GM12892 (cell line): ENCODE data around the gene MPDU1.

ENCODE experiments used
- POLR2A ChIP-seq: IDR thresholded peaks from 2 replicates; pipeline ENCODE4 v1.6.1; 2011; ENCODE audit warnings: low read depth, low read length, control low read depth
- POLR2AphosphoS5 ChIP-seq: IDR thresholded peaks from 2 replicates; pipeline ENCODE4 v1.6.1; 2011; ENCODE audit warnings: low read depth, low read length, control low read depth

- no peak for TF ChIP-seq POLR2A
- TF ChIP-seq POLR2AphosphoS5 = no peak
These were observed 8.9 kb downstream of the MPDU1 start for GRCh38 chr17:7592422-7593021.
